Activated CD4-positive, alpha-beta T cell treated with anti-CD3 and anti-CD28 coated beads, Interleukin-2, amount 10 ng/mL, durations not matched to agents 7 days and 5 days (primary cell): ENCODE measurements around the gene TTC28. TPM values are rescaled to one million over a fixed set of nuclear protein-coding genes. Genes with fewer than 3 reads are reported as not detected.
"Not testable (repeated sequence)": the region's sequence is repeated elsewhere in the genome, so short reads cannot be mapped to it uniquely, and the experiment has no call there.

Source experiments
- CTCF ChIA-PET: fragments of 350-600 bp; sonication (Branson Sonifier 250); formaldehyde crosslinking; loops from one replicate; lab custom pipeline; 2021; ENCODE audit warnings: antibody characterized with exemption; lab: Charles Lee
- POLR2A ChIA-PET: fragments of 350-600 bp; sonication (Branson Sonifier 250); formaldehyde crosslinking; loops from one replicate; lab custom pipeline; 2021; ENCODE audit warnings: antibody characterized with exemption; lab: Charles Lee
- DNase-seq: peaks from one replicate; pipeline ENCODE4 v3.0.0-alpha.2; 2020
- H3K27ac Mint-ChIP-seq: one replicate; pipeline ENCODE4 v1.8.0; 2021; ENCODE audit warnings: mild to moderate bottlenecking, moderate library complexity, mixed read lengths
- H3K27me3 Mint-ChIP-seq: one replicate; pipeline ENCODE4 v1.8.0; 2021; ENCODE audit warnings: mixed read lengths
- H3K36me3 Mint-ChIP-seq: one replicate; pipeline ENCODE4 v1.8.0; 2021; ENCODE audit warnings: low read depth, mixed read lengths
- H3K4me1 Mint-ChIP-seq: one replicate; pipeline ENCODE4 v1.8.0; 2021; ENCODE audit warnings: mixed read lengths
- H3K4me3 Mint-ChIP-seq: one replicate; pipeline ENCODE4 v1.8.0; 2021; ENCODE audit warnings: mild to moderate bottlenecking, moderate library complexity, mixed read lengths
- H3K9me3 Mint-ChIP-seq: one replicate; pipeline ENCODE4 v1.8.0; 2021; ENCODE audit warnings: mixed read lengths
- total RNA-seq, 2 experiments: library from RNA; stranded (reverse); gene quantifications; one replicate each; pipeline ENCODE4 v1.2.3, GENCODE V29; 2021

Gene TTC28
- total RNA-seq, 2 experiments from 2014 or later, result 0.74 to 1.2 TPM

DNA sequence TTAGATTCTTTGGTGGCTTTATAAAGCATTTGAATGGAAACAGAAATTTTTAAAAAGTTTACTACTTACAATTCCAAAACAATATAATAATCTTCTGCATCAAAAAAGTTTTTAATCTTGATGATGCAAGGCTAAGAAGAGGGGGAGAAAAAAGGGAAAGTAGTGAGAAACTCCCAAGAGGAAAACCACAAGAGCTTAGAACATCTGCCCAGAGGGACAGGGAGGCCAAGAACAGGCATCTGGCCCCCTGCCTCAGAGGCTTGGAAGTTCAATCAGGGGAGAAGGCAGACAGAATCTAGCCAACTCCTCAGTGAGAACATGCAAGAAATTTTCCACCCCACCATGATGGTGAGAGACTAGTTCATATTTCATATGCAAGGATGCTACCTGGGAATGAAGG lies 23.8 kb upstream of the TTC28 start:
- H3K36me3 Mint-ChIP-seq, result peaks cover 31% of the 10 kb centered on the region
- H3K4me3 Mint-ChIP-seq, result no peak overlapping the region
- H3K27me3 Mint-ChIP-seq, result no peaks in the 10 kb centered on the region
- H3K27ac Mint-ChIP-seq, result no peak overlapping the region
- H3K9me3 Mint-ChIP-seq, result no peaks in the 10 kb centered on the region
- ChIA-PET CTCF (interaction anchor here (0.7 kb wide), 1 partner anchor 1871 kb away, joined by 3 read pairs; no protein-coding TSS in a partner anchor), POLR2A (no interaction called here)
- no peak for DNase-seq
- H3K4me1 Mint-ChIP-seq, result no peaks in the 10 kb centered on the region

- Mint-ChIP-seq H3K36me3 (peaks cover 30% of the 10 kb centered on the region), H3K27me3 (no peaks in the 10 kb centered on the region), H3K27ac (no peak overlapping the region), H3K4me1 (no peaks in the 10 kb centered on the region), H3K4me3 (no peak overlapping the region), H3K9me3 (no peaks in the 10 kb centered on the region)
- ChIA-PET CTCF (no interaction called here), POLR2A (no interaction called here)
- DNase-seq, result no peak
These were observed 23.3 kb upstream of the TTC28 start for GRCh38 chr22:28702891-28703290.

GRCh38 chr22:28693041-28693760 lies 13.6 kb upstream of the TTC28 start:
- POLR2A ChIA-PET, H3K9me3 Mint-ChIP-seq: not testable (repeated sequence)
- CTCF ChIA-PET, result interaction anchor here (1.0 kb wide), 1 partner anchor 9 kb away, joined by 3 read pairs; no protein-coding TSS in a partner anchor

DNA sequence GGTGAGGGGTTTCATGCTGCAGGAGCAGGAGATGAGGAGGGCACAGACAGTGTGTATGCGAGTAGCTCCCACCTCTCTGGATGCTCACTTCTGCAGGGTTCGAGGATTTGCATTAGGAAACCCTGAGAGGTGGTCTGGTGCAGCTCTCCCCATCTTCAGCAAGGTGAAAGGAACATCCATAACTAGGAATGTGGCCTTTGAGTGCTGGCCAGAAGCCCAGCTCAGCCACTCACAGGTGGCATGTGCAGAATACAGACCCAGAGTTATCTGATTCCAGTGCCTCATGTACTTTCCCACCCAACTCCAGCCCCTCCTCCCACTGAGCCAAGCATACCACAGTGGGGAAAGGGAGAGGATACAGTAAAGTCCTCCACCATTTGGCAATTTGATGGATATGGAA lies 10.2 kb upstream of the TTC28 start:
- H3K9me3 Mint-ChIP-seq, DNase-seq, H3K27me3 Mint-ChIP-seq, H3K4me3 Mint-ChIP-seq, POLR2A ChIA-PET, CTCF ChIA-PET, H3K4me1 Mint-ChIP-seq, H3K27ac Mint-ChIP-seq: not testable (repeated sequence)
- H3K36me3 Mint-ChIP-seq, result peaks cover 59% of the 10 kb centered on the region

More at GRCh38 chr22:28693041-28693760, 13.6 kb upstream of the TTC28 start:
- peaks cover 55% of the 10 kb centered on the region for H3K36me3 Mint-ChIP-seq
- DNase-seq, H3K4me3 Mint-ChIP-seq, H3K4me1 Mint-ChIP-seq, H3K27me3 Mint-ChIP-seq, H3K27ac Mint-ChIP-seq: not testable (repeated sequence)

GRCh38 chr22:28682966-28683365 lies 3.3 kb upstream of the TTC28 start:
- DNase-seq, H3K9me3 Mint-ChIP-seq, H3K4me3 Mint-ChIP-seq, H3K27ac Mint-ChIP-seq, H3K4me1 Mint-ChIP-seq, POLR2A ChIA-PET: not testable (repeated sequence)
- peaks cover 23% of the 10 kb centered on the region for H3K36me3 Mint-ChIP-seq
- CTCF ChIA-PET, result interaction anchor here (1.0 kb wide), 1 partner anchor 100 kb away, joined by 3 read pairs; no protein-coding TSS in a partner anchor
- peaks cover 58% of the 10 kb centered on the region for H3K27me3 Mint-ChIP-seq

DNA sequence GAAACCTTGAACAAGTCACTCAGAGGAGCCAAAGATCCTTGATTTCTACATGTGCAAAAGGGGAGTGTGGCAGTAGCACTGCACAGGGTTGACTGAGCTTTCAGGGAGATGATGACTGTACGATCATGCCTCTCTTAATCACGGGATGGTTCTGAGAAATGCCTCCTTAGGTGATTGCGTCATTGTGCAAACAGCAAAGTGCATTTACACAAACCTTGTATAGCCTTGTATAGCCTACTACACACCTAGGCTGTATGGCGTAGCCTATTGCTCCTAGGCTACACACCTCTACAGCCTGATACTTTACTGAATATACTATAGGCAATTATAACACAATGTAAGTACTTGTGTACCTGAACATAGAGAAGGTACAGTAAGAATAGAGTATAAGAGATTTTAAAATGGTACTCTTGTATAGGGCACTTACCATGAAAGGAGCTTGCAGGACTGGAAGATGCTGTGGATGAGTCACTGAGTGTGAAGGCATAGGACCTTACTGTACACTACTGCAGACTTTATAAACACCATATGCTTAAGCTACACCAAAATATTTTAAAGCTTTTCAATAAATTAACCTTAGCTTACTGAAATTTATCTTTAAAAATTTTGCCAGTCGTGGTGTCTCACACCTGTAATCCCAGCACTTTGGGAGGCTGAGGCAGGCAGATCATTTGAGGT lies 1.3 kb upstream of the TTC28 start:
- H3K36me3 Mint-ChIP-seq, H3K4me1 Mint-ChIP-seq, H3K9me3 Mint-ChIP-seq, POLR2A ChIA-PET, DNase-seq, H3K4me3 Mint-ChIP-seq, H3K27ac Mint-ChIP-seq: not testable (repeated sequence)
- peaks cover 71% of the 10 kb centered on the region for H3K27me3 Mint-ChIP-seq
- CTCF ChIA-PET, result interaction anchor here (0.6 kb wide), 1 partner anchor 503 kb away, joined by 5 read pairs; no protein-coding TSS in a partner anchor

GRCh38 chr22:28678778-28679610 lies 646 bp downstream of the TTC28 start:
- POLR2A ChIA-PET, H3K36me3 Mint-ChIP-seq, H3K27ac Mint-ChIP-seq, H3K4me3 Mint-ChIP-seq, H3K9me3 Mint-ChIP-seq, CTCF ChIA-PET, DNase-seq: not testable (repeated sequence)
- Mint-ChIP-seq H3K27me3 (peaks cover 80% of the 10 kb centered on the region), H3K4me1 (peaks cover 20% of the 10 kb centered on the region)

- H3K9me3 Mint-ChIP-seq, CTCF ChIA-PET, DNase-seq, POLR2A ChIA-PET, H3K4me3 Mint-ChIP-seq, H3K36me3 Mint-ChIP-seq, H3K27ac Mint-ChIP-seq: not testable (repeated sequence)
- peaks cover 28% of the 10 kb centered on the region for H3K4me1 Mint-ChIP-seq
- H3K27me3 Mint-ChIP-seq, result peaks cover 81% of the 10 kb centered on the region
These were observed 1.5 kb downstream of the TTC28 start for GRCh38 chr22:28678170-28678569.

DNA sequence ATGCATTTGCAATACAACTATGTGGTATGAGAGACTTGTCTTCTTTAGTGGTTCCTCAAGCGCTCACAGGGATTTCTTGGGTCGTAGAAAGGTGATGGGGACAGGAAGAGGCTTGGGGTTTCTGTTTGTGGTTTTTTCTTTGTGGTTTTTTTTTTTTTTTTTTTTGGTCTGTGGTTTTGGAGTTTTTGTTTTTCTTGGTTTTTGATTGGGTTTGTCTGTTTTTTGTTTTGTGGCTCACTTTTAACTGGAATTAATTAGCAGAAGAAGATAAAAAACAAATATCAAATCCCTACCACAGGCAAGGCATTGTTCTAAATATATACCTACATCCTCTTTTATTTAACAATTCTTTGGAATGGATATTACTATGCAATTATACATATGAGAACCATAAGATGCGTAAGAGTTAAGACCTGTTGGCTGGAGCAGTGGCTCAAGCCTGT lies 5.5 kb downstream of the TTC28 start:
- peaks cover 7% of the 10 kb centered on the region for H3K9me3 Mint-ChIP-seq
- peak overlapping the region; percentile 99 for H3K27ac Mint-ChIP-seq
- H3K36me3 Mint-ChIP-seq, result peaks cover 8% of the 10 kb centered on the region
- ChIA-PET POLR2A (no interaction called here), CTCF (no interaction called here)
- H3K27me3 Mint-ChIP-seq, result peaks cover 80% of the 10 kb centered on the region
- peaks cover 27% of the 10 kb centered on the region for H3K4me1 Mint-ChIP-seq
- H3K4me3 Mint-ChIP-seq, result peak overlapping the region; percentile 85
- peak; percentile 69 for DNase-seq

DNA sequence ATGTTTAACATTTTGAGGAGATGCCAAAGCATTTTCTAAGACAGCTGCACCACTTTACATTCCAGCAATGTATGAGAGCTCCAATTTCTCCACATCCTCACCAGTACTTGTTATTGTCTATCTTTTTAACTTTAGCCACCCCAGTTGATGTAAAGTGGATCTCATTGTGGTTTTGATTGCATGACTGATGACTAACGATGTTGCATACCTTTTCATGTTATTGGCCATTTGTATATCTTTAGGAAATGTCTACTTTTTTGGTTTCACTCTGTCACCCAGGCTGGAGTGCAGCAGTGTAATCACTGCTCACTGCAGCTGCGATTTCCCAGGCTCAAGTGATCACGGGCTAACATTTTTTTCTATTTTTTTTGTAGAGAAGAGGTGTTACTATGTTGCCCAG lies 8.9 kb downstream of the TTC28 start:
- CTCF ChIA-PET, result no interaction called here
- DNase-seq, result no peak
- Mint-ChIP-seq H3K36me3 (peaks cover 8% of the 10 kb centered on the region), H3K9me3 (peaks cover 7% of the 10 kb centered on the region), H3K4me3 (no peak overlapping the region), H3K27me3 (peaks cover 53% of the 10 kb centered on the region), H3K4me1 (peaks cover 22% of the 10 kb centered on the region), H3K27ac (no peak overlapping the region)
- POLR2A ChIA-PET, result no interaction called here

- H3K27ac Mint-ChIP-seq, result no peak overlapping the region
- peaks cover 47% of the 10 kb centered on the region for H3K27me3 Mint-ChIP-seq
- no peak for DNase-seq
- H3K36me3 Mint-ChIP-seq, result peaks cover 8% of the 10 kb centered on the region
- H3K9me3 Mint-ChIP-seq, result peaks cover 7% of the 10 kb centered on the region
- H3K4me3 Mint-ChIP-seq, result no peak overlapping the region
- H3K4me1 Mint-ChIP-seq, result peaks cover 21% of the 10 kb centered on the region
- ChIA-PET POLR2A (no interaction called here), CTCF (no interaction called here)
These were observed 9.5 kb downstream of the TTC28 start for GRCh38 chr22:28670161-28670560.

GRCh38 chr22:28669387-28669786 lies 10.3 kb downstream of the TTC28 start:
- H3K9me3 Mint-ChIP-seq, result peaks cover 7% of the 10 kb centered on the region
- H3K27ac Mint-ChIP-seq, result no peak overlapping the region
- peaks cover 41% of the 10 kb centered on the region for H3K27me3 Mint-ChIP-seq
- peaks cover 8% of the 10 kb centered on the region for H3K36me3 Mint-ChIP-seq
- H3K4me3 Mint-ChIP-seq, result no peak overlapping the region
- POLR2A ChIA-PET, result no interaction called here
- CTCF ChIA-PET, result no interaction called here
- no peak for DNase-seq
- H3K4me1 Mint-ChIP-seq, result peaks cover 16% of the 10 kb centered on the region
